ENCODE results near the gene GPC1. TPM values are rescaled to one million over a fixed set of nuclear protein-coding genes. Genes with fewer than 3 reads are reported as not detected.

Gene GPC1
- total RNA-seq, 1 experiment from 2014 or later, result 38.9 TPM

DNA sequence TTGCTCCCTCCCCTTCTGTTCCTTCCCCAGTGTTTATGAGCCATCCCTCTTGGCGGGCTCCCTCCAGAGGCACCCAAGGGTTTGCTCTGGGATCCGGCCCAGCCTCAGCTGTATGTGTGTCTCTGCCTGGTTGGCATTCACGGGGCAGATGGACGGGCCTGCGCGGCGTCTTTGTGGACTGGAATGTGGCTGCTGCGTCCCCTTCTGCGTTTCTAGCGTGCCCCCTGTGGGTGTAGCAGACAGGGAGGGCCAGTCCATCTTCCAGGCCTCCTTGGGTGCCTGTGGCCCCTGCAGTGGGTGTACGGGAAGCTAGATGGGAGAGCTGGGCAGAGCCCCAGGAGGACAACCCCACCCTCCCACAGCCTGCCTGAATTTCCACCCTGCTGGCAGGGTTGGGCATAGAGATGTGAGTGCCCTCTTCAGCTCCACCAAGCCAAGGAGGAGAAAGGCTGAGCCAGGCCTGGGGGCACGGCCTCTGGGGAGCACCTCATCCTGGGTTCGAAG lies 15.7 kb downstream of the GPC1 start:
- Mint-ChIP-seq H3K4me3 (ENCODE audit: unreplicated experiment) (no peak overlapping the region), H3K4me1 (ENCODE audit: insufficient read depth, unreplicated experiment) (peaks cover 14% of the 10 kb centered on the region), H3K27ac (ENCODE audit: low read depth, unreplicated experiment) (no peak overlapping the region), H3K27me3 (ENCODE audit: insufficient read depth, unreplicated experiment) (no peaks in the 10 kb centered on the region), H3K9me3 (ENCODE audit: unreplicated experiment) (no peaks in the 10 kb centered on the region), H3K36me3 (ENCODE audit: insufficient read depth, unreplicated experiment) (peaks cover 11% of the 10 kb centered on the region)
- POLR2A ChIA-PET, result no interaction called here
- TF ChIP-seq, protein P1, sequence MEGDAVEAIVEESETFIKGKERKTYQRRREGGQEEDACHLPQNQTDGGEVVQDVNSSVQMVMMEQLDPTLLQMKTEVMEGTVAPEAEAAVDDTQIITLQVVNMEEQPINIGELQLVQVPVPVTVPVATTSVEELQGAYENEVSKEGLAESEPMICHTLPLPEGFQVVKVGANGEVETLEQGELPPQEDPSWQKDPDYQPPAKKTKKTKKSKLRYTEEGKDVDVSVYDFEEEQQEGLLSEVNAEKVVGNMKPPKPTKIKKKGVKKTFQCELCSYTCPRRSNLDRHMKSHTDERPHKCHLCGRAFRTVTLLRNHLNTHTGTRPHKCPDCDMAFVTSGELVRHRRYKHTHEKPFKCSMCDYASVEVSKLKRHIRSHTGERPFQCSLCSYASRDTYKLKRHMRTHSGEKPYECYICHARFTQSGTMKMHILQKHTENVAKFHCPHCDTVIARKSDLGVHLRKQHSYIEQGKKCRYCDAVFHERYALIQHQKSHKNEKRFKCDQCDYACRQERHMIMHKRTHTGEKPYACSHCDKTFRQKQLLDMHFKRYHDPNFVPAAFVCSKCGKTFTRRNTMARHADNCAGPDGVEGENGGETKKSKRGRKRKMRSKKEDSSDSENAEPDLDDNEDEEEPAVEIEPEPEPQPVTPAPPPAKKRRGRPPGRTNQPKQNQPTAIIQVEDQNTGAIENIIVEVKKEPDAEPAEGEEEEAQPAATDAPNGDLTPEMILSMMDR (IDR thresholded peaks at IDR 0.05; ENCODE audit: unreplicated experiment), result no peak
- DNase-seq (ENCODE audit: unreplicated experiment), result no peak
- CTCF ChIA-PET, result interaction anchor here (0.7 kb wide), 1 partner anchor 233 kb away, joined by 3 read pairs; no protein-coding TSS in a partner anchor
- BruUV-seq (replicated peaks), result no TSS peak
- intact Hi-C loops (cut with micrococcal nuclease), result no loop called here

DNA sequence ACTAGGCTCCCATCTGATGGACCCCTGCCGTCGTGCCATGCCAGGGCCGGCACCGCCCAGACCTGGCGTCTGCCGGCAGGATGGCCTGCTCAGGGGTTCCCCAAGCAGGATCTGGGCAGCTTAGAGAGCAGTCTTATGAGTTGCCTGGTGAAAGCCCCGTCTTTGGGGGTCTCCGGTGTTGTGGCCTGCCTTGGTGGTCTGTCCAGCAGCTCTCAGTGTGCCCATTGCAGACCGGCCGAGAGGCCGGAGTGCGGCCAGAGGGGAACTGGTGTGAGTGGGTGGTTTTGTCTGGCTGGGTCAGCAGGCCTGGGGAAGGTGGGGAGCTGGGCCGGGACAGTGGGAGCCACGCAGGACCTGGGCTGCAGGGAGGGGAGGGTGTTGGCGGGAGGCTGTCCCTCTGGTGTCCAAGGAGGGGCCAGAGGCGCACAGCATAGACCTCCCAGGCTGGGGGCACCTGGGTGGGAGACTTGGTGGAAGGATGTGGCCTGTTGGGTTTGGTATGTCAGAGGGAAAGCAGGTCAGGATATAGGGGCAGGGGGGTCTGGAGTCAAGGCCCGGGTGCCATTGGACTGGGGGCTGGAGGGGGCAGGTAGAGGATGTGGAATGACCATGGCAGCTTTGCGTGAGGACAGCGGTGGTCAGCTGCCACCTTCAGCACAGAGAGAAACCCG lies 16.5 kb downstream of the GPC1 start:
- Mint-ChIP-seq H3K36me3 (ENCODE audit: insufficient read depth, unreplicated experiment) (peaks cover 5% of the 10 kb centered on the region), H3K27ac (ENCODE audit: low read depth, unreplicated experiment) (no peak overlapping the region), H3K27me3 (ENCODE audit: insufficient read depth, unreplicated experiment) (no peaks in the 10 kb centered on the region), H3K9me3 (ENCODE audit: unreplicated experiment) (no peaks in the 10 kb centered on the region), H3K4me1 (ENCODE audit: insufficient read depth, unreplicated experiment) (peaks cover 14% of the 10 kb centered on the region), H3K4me3 (ENCODE audit: unreplicated experiment) (peak overlapping the region; percentile 54)
- intact Hi-C loops (cut with micrococcal nuclease), result no loop called here
- POLR2A ChIA-PET, result no interaction called here
- CTCF ChIA-PET, result interaction anchor here (1.2 kb wide), 1 partner anchor 301 kb away, joined by 3 read pairs; no protein-coding TSS in a partner anchor
- no peak for DNase-seq (ENCODE audit: unreplicated experiment)
- BruUV-seq (replicated peaks), result no TSS peak
- TF ChIP-seq, protein P1 (IDR thresholded peaks at IDR 0.05; ENCODE audit: unreplicated experiment), result no peak

DNA sequence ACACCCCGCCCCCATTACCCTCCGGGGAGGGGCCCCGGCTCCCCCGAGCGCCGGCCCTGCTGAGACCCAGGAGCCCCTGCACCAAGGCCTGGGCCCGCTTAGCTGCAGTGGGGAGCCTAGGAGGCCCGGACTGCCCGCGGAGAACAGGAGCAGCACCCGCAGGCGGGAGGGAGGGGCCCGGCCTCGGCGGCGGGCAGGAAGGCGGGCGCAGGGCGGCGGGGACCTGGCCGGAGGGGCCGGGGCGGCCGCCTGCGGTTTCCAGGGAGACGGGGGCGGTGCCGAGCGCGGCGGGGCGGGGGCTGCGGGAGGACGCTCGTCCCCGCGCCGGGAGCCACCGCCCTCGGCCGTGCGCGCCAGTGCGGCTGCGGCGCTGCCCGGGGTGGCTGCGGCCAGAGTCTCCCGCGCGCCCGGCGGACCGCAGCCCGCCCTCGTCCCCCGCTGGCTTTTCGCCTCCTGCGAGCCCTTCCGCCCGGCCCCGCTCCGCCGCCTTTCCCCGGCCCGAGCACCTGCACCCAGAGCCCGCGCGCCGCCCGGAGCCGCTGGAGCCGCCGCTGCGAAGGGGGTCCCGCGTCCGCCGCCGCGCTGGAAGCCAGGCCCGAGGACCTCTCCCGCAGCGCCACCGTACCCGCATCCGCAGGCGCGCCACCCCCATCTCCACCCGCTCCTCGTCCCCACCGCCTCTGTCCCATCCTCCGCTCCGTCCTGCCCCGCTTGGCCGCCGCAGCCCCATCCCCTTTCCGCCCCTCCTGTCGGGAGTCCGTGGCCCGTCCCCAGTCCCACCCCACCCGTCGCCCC lies 17.2 kb downstream of the GPC1 start:
- H3K27ac Mint-ChIP-seq (ENCODE audit: low read depth, unreplicated experiment), result no peak overlapping the region
- DNase-seq (ENCODE audit: unreplicated experiment), result peak; percentile 59
- no peaks in the 10 kb centered on the region for H3K9me3 Mint-ChIP-seq (ENCODE audit: unreplicated experiment)
- intact Hi-C loops (cut with micrococcal nuclease), result no loop called here
- peak overlapping the region; percentile 54 for H3K4me3 Mint-ChIP-seq (ENCODE audit: unreplicated experiment)
- no TSS peak for BruUV-seq (replicated peaks)
- H3K36me3 Mint-ChIP-seq (ENCODE audit: insufficient read depth, unreplicated experiment), result peaks cover 5% of the 10 kb centered on the region
- ChIA-PET CTCF (interaction anchor here (1.2 kb wide), 1 partner anchor 302 kb away, joined by 3 read pairs; no protein-coding TSS in a partner anchor), POLR2A (no interaction called here)
- H3K4me1 Mint-ChIP-seq (ENCODE audit: insufficient read depth, unreplicated experiment), result peaks cover 14% of the 10 kb centered on the region
- H3K27me3 Mint-ChIP-seq (ENCODE audit: insufficient read depth, unreplicated experiment), result no peaks in the 10 kb centered on the region
- TF ChIP-seq, protein P1 (IDR thresholded peaks at IDR 0.05; ENCODE audit: unreplicated experiment), result no peak

DNA sequence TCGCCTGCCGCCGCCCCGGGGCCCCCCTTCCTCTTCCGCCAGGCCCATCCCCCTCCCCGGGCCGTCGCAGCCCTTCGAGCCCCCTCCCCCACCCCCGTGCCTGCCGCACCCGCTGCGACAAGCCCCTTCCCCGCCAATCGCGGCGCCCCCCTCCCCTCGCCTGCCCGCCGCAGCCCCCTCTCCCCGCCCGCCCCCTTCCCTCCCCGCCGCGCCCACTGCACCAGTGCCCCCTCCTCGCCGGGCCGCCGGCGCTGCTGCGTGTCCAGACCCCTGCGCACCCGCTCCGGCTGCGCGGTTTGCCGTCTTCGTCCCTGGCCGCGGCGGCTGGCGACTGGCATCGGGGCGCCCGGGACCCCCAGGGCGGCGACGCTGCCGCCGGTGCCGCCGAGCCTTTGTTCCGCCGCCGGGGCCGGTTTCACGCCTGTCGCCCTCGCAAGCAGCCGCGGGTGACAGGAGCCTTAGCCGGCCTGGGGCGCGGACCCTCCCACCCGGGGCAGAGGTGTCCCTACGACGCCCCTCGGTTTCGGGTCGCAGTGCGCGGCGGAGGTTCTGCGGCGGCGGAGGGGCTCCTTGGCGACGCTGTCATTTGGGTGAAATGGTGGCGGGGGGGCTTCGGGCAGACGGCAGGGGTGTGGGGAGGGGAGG lies 18.1 kb downstream of the GPC1 start:
- peaks cover 5% of the 10 kb centered on the region for H3K36me3 Mint-ChIP-seq (ENCODE audit: insufficient read depth, unreplicated experiment)
- no peaks in the 10 kb centered on the region for H3K27me3 Mint-ChIP-seq (ENCODE audit: insufficient read depth, unreplicated experiment)
- no peak for DNase-seq (ENCODE audit: unreplicated experiment)
- ChIA-PET POLR2A (no interaction called here), CTCF (no interaction called here)
- intact Hi-C loops (cut with micrococcal nuclease), result no loop called here
- H3K4me3 Mint-ChIP-seq (ENCODE audit: unreplicated experiment), result no peak overlapping the region
- H3K27ac Mint-ChIP-seq (ENCODE audit: low read depth, unreplicated experiment), result no peak overlapping the region
- peaks cover 14% of the 10 kb centered on the region for H3K4me1 Mint-ChIP-seq (ENCODE audit: insufficient read depth, unreplicated experiment)
- no TSS peak for BruUV-seq (replicated peaks)
- TF ChIP-seq, protein P1 (IDR thresholded peaks at IDR 0.05; ENCODE audit: unreplicated experiment), result no peak
- no peaks in the 10 kb centered on the region for H3K9me3 Mint-ChIP-seq (ENCODE audit: unreplicated experiment)

Measured in MCF 10A (cell line).